Measurements from ENCODE around the gene WRAP73. TPM values are rescaled to one million over a fixed set of nuclear protein-coding genes. Genes with fewer than 3 reads are reported as not detected.

Gene WRAP73
- total and polyA plus RNA-seq, 8 donors: 0.89 to 55.4 (median 12.6) TPM

DNA sequence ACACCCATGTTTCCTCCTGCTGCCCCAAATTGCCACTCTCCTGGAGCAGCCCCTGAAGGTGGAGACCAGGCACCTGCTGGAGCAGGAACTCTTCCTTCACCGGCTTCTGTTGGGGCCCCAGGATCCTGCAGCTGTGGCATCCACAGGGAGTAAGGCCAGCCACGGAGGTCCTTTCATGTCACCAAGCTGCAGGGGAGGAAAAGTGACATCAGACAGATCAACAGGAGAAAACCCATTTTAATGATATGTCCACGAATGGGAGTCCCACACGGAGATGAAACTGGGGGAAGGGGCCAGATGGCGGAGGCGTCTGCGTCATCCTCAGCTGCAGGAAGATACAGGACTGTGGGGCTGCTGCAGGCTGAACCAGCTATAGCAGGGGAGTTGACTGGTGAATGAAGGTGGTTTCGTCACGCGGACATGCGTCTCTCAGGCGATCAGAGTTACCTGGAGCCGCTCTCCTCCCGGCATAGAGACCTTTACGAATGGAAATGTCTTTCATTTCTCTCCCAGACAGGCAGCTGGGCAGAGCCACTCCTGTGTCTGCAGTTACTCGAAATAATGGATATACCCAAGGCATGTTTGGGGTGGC lies 12.3 kb upstream of the WRAP73 start:
- no peak overlapping the region for H3K27ac ChIP-seq
- WGBS, 5 donors: 86 to 93% (median 88%) methylated on average over 13 to 16 of the region's 16 CpGs
- no peaks in the 10 kb centered on the region for H3K4me1 ChIP-seq
- TF ChIP-seq POLR2A (IDR thresholded peaks at IDR 0.05): no peak
- no peak for TF ChIP-seq EP300 (IDR thresholded peaks at IDR 0.05)
- TF ChIP-seq, protein P1, sequence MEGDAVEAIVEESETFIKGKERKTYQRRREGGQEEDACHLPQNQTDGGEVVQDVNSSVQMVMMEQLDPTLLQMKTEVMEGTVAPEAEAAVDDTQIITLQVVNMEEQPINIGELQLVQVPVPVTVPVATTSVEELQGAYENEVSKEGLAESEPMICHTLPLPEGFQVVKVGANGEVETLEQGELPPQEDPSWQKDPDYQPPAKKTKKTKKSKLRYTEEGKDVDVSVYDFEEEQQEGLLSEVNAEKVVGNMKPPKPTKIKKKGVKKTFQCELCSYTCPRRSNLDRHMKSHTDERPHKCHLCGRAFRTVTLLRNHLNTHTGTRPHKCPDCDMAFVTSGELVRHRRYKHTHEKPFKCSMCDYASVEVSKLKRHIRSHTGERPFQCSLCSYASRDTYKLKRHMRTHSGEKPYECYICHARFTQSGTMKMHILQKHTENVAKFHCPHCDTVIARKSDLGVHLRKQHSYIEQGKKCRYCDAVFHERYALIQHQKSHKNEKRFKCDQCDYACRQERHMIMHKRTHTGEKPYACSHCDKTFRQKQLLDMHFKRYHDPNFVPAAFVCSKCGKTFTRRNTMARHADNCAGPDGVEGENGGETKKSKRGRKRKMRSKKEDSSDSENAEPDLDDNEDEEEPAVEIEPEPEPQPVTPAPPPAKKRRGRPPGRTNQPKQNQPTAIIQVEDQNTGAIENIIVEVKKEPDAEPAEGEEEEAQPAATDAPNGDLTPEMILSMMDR (IDR thresholded peaks at IDR 0.05): no peak
- no peak for TF ChIP-seq POLR2AphosphoS5 (IDR thresholded peaks at IDR 0.05)
- H3K27me3 ChIP-seq: peaks cover 0 to 42% (median 3%) of the 10 kb centered on the region in 3 donors
- no peaks in the 10 kb centered on the region for H3K36me3 ChIP-seq
- DNase-seq: no peak
- intact Hi-C loops (cut with DNase I; ENCODE audit: low total_unique reads): no loop called here
- H3K4me3 ChIP-seq: no peak overlapping the region
- no peaks in the 10 kb centered on the region for H3K9me3 ChIP-seq

DNA sequence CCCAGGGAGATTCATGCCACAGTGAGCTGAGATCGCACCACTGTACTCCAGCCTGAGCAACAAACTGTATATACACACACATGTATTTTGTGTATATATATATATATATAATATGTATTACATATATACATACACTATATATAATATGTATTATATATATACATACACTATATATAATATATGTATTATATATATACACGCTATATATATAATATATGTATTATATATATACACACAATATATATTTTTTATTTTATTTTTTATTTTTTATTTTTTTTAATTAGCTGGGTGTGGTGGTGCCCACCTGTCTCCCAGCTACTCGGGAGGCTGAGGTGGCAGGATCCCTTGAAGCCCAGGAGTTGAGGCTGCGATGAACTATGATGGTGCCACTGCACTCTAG lies 11.7 kb upstream of the WRAP73 start:
- Histone ChIP-seq H3K4me1 (no peaks in the 10 kb centered on the region), H3K36me3 (no peaks in the 10 kb centered on the region), H3K4me3 (no peak overlapping the region), H3K9me3 (no peaks in the 10 kb centered on the region), H3K27ac (no peak overlapping the region), H3K27me3 (peaks cover 0 to 48% (median 3%) of the 10 kb centered on the region in 3 donors)
- WGBS, 5 donors: 93 to 98% (median 95%) methylated on average over 4 of the region's 4 CpGs
- intact Hi-C loops (cut with DNase I; ENCODE audit: low total_unique reads): no loop called here
- DNase-seq: no peak
- no peak for TF ChIP-seq EP300 (IDR thresholded peaks at IDR 0.05)
- TF ChIP-seq POLR2AphosphoS5 (IDR thresholded peaks at IDR 0.05): no peak

DNA sequence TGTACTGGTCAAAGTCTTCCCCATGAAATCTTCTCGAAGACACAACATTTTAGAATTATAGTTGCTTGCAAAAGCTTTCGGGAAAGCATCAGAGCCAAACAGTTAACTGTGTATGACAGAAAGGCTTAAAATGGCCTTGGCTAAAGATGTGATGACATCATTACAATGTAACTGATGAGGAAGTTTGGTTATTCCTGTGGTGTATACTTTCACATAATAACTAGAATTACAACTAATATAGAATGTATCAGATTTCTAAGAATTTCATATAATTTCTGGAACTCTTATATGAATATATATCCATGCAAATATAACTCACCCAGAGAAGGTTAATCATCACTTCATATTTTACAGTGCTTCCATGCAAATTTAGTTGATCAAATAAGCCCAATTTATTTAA lies 10.8 kb upstream of the WRAP73 start:
- intact Hi-C loops (cut with DNase I; ENCODE audit: low total_unique reads): no loop called here
- Histone ChIP-seq H3K4me3 (no peak overlapping the region), H3K36me3 (no peaks in the 10 kb centered on the region), H3K27me3 (peaks cover 0 to 57% (median 3%) of the 10 kb centered on the region in 3 donors), H3K27ac (no peak overlapping the region), H3K4me1 (no peaks in the 10 kb centered on the region), H3K9me3 (no peaks in the 10 kb centered on the region)
- no peak for TF ChIP-seq EP300 (IDR thresholded peaks at IDR 0.05)
- TF ChIP-seq POLR2A (IDR thresholded peaks at IDR 0.05): no peak
- TF ChIP-seq POLR2AphosphoS5 (IDR thresholded peaks at IDR 0.05): no peak
- TF ChIP-seq, protein P1 (IDR thresholded peaks at IDR 0.05): no peak
- DNase-seq: no peak
- 67 to 85% (median 78%) methylated on average over 2 of the region's 2 CpGs for WGBS, 5 donors

DNA sequence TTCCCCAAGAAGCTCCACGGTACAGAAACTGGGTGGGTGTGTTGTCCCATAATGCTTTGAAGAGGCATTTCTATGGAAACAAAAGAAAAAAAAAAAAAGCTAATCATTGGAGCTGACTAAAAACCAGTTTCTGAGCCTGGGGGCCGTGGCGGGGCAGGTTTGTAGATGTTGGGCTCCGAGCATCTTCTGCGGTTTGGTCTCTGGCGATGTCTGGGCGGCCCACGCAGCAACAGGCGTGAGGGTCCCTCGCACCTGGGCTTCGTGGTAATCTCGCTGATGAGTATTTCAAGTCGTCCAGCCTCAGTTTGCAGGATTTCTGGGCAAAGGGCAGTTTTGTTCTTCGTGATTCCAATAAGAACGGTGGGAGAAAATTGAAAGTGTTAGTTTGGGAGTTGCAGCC lies 9.2 kb upstream of the WRAP73 start:
- no peak overlapping the region for H3K27ac ChIP-seq
- intact Hi-C loops (cut with DNase I; ENCODE audit: low total_unique reads): no loop called here
- no peak overlapping the region for H3K4me3 ChIP-seq
- peaks cover 0 to 68% (median 13%) of the 10 kb centered on the region in 3 donors for H3K27me3 ChIP-seq
- no peaks in the 10 kb centered on the region for H3K4me1 ChIP-seq
- TF ChIP-seq POLR2AphosphoS5 (IDR thresholded peaks at IDR 0.05) (no peak), EP300 (IDR thresholded peaks at IDR 0.05) (no peak)
- TF ChIP-seq, protein P1 (IDR thresholded peaks at IDR 0.05): no peak
- 77 to 88% (median 82%) methylated on average over 15 of the region's 15 CpGs for WGBS, 5 donors
- no peak for DNase-seq
- no peaks in the 10 kb centered on the region for H3K36me3 ChIP-seq
- H3K9me3 ChIP-seq: no peaks in the 10 kb centered on the region

DNA sequence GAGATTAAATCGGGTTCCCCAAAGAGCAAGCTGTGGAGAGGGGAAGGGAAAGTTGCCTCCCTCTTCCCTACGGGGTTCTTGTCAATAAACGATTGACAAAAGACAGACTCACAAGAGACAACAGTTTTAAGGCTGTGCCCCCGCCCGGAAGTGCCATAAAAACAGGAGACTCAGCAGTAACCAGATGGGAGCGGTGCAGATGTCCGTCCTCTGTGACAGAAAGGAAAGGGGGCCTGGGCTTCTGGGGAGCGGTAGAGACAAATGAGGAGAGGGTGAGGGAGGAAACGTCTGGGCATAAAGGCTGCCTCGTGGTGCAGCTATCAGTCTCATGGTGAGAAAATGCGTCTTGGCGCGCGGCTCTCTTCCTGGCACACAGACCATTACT lies 8.3 kb upstream of the WRAP73 start:
- no peaks in the 10 kb centered on the region for H3K9me3 ChIP-seq
- no peaks in the 10 kb centered on the region for H3K36me3 ChIP-seq
- H3K27me3 ChIP-seq: peaks cover under 1 to 70% (median 22%) of the 10 kb centered on the region in 3 donors
- intact Hi-C loops (cut with DNase I; ENCODE audit: low total_unique reads): no loop called here
- no peak for DNase-seq
- no peak overlapping the region for H3K4me3 ChIP-seq
- 50 to 76% (median 72%) methylated on average over 14 of the region's 14 CpGs for WGBS, 5 donors
- TF ChIP-seq, protein P1 (IDR thresholded peaks at IDR 0.05): no peak
- TF ChIP-seq EP300 (IDR thresholded peaks at IDR 0.05) (no peak), POLR2A (IDR thresholded peaks at IDR 0.05) (no peak), POLR2AphosphoS5 (IDR thresholded peaks at IDR 0.05) (no peak)
- peaks cover 0 to 3% (median under 1%) of the 10 kb centered on the region in 4 donors for H3K4me1 ChIP-seq
- H3K27ac ChIP-seq: no peak overlapping the region

Measured in stomach (tissue), 9 donors.